Measurements from ENCODE around the gene RNF182.

DNA sequence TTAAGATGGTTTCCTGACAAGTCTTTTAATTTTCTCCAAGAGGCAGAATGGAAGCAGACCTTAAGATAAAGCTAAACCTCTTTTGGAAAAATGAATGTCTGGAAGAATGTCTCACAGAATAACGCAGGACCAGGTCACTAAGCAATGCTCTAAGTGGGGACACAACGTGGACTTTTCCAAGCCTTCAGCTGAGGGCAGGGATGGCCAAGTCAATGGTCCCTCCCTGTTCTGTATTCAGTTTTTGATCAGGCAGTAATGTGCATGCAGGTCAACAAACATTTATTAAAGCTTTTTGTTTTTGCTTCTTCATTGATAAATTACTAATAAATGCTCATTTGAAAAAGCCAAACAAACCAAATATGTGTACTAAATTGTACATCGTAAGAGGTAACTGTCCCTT, 2.0 kb upstream of the RNF182 start:
- TF ChIP-seq, protein P1, sequence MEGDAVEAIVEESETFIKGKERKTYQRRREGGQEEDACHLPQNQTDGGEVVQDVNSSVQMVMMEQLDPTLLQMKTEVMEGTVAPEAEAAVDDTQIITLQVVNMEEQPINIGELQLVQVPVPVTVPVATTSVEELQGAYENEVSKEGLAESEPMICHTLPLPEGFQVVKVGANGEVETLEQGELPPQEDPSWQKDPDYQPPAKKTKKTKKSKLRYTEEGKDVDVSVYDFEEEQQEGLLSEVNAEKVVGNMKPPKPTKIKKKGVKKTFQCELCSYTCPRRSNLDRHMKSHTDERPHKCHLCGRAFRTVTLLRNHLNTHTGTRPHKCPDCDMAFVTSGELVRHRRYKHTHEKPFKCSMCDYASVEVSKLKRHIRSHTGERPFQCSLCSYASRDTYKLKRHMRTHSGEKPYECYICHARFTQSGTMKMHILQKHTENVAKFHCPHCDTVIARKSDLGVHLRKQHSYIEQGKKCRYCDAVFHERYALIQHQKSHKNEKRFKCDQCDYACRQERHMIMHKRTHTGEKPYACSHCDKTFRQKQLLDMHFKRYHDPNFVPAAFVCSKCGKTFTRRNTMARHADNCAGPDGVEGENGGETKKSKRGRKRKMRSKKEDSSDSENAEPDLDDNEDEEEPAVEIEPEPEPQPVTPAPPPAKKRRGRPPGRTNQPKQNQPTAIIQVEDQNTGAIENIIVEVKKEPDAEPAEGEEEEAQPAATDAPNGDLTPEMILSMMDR (conservative IDR thresholded peaks at IDR 0.05 in 1 of 2, IDR thresholded peaks at IDR 0.05 in 1 of 2; ENCODE audit: low read depth in 1 of 2, low read length in 2 of 2): no peak
- TF ChIP-seq EZH2 (IDR thresholded peaks at IDR 0.05; ENCODE audit: low read length, missing control alignments): no peak
